Erythroblast (primary cell): ENCODE data around the gene CPEB4.

Source experiments
- GATA1 ChIP-seq: IDR thresholded peaks from 2 replicates; pipeline ENCODE4 v1.6.1; 2011; ENCODE audit warnings: low read depth, mild to moderate bottlenecking, control low read depth, low read length, moderate library complexity
- POLR2A ChIP-seq: IDR thresholded peaks from 2 replicates; pipeline ENCODE4 v1.6.1; 2011; ENCODE audit warnings: mild to moderate bottlenecking, low read length

DNA sequence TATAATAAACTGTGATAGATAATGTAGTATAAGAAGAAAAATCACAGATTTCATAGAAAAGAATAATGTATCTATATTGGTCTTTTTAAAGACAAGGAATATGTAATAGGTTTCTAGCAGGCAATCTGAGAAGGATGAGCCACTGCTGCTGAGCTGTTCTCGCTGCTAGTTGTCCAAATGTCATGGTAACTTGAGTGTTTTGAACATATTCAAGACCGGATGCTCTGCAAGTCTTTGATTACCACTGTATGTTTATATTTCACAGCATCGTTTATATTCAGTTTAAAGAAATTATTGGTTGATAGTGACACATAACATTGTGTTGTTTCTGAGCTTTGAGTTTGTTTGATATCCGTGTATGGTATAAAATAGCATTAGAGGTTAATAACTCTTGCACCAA lies 110.4 kb downstream of the CPEB4 start:
- TF ChIP-seq POLR2A = no peak
- TF ChIP-seq GATA1 = no peak
